GM23338 (cell line): ENCODE results near the gene ZP3.

Experiments
- CREB1 ChIP-seq: fragments of 250-450 bp; sonication (Bioruptor Pico); IDR thresholded peaks from 2 replicates; pipeline ENCODE4 v1.5.0; 2020; ENCODE audit warnings: low read depth, mild to moderate bottlenecking, moderate library complexity
- CTCF ChIP-seq, 2 experiments: fragments of 200-600 bp in 1 of 2; sonication (generic) in 1 of 2; conservative IDR thresholded peaks; 2 replicates each; pipeline versions ENCODE4 v1.5.1 to v1.6.1; 2016 to 2017; ENCODE audit warnings: antibody characterized with exemption in 2 of 2, low read depth in 2 of 2, mild to moderate bottlenecking in 2 of 2, moderate library complexity in 1 of 2
- EZH2 ChIP-seq: fragments of 200-600 bp; sonication (generic); IDR thresholded peaks from one replicate; pipeline ENCODE4 v1.8.0; 2017; ENCODE audit warnings: antibody characterized with exemption, mild to moderate bottlenecking, low read depth; ENCODE audit not compliant: unreplicated experiment
- EZH2phosphoT487 ChIP-seq: fragments of 200-600 bp; sonication (generic); IDR thresholded peaks from one replicate; pipeline ENCODE4 v1.8.1; 2018; ENCODE audit warnings: antibody characterized with exemption; ENCODE audit not compliant: unreplicated experiment
- JUNB ChIP-seq: IDR thresholded peaks from one replicate; pipeline ENCODE4 v1.6.1; 2016; ENCODE audit warnings: antibody characterized with exemption; ENCODE audit not compliant: unreplicated experiment
- NANOG ChIP-seq: IDR thresholded peaks from 2 replicates; pipeline ENCODE4 v1.6.1; 2016; ENCODE audit warnings: antibody characterized with exemption, borderline replicate concordance
- POLR2AphosphoS5 ChIP-seq: IDR thresholded peaks from 2 replicates; pipeline ENCODE4 v1.6.1; 2016; ENCODE audit warnings: antibody characterized with exemption, low read depth
- REST ChIP-seq: IDR thresholded peaks from one replicate; pipeline ENCODE4 v1.6.1; 2018; ENCODE audit warnings: antibody characterized with exemption; ENCODE audit not compliant: unreplicated experiment
- ZNF114 ChIP-seq: fragments of 250-450 bp; sonication (Bioruptor Pico); IDR thresholded peaks from 2 replicates; pipeline ENCODE4 v1.5.0; 2020; ENCODE audit warnings: mild to moderate bottlenecking, moderate library complexity
- ZNF331 ChIP-seq: fragments of 250-450 bp; sonication (Bioruptor Pico); IDR thresholded peaks from 2 replicates; pipeline ENCODE4 v1.5.0; 2020; ENCODE audit warnings: low read depth, mild to moderate bottlenecking, moderate library complexity
- TF ChIP-seq, protein P1 (sequence below): IDR thresholded peaks from 2 replicates; pipeline ENCODE4 v1.6.1; 2016; ENCODE audit warnings: antibody characterized with exemption

GRCh38 chr7:76397409-76398183, 27.2 kb upstream of the ZP3 start:
- TF ChIP-seq CTCF (conservative IDR thresholded peaks at IDR 0.05; ENCODE audit: low read depth in 2 of 2) (no peak), POLR2AphosphoS5 (peak; percentile 75), EZH2phosphoT487 (no peak), REST (no peak), EZH2 (no peak), ZNF331 (no peak), JUNB (no peak), CREB1 (CRISPR knock-in tag) (no peak), ZNF114 (CRISPR knock-in tag) (no peak), NANOG (no peak)
- TF ChIP-seq, protein P1, sequence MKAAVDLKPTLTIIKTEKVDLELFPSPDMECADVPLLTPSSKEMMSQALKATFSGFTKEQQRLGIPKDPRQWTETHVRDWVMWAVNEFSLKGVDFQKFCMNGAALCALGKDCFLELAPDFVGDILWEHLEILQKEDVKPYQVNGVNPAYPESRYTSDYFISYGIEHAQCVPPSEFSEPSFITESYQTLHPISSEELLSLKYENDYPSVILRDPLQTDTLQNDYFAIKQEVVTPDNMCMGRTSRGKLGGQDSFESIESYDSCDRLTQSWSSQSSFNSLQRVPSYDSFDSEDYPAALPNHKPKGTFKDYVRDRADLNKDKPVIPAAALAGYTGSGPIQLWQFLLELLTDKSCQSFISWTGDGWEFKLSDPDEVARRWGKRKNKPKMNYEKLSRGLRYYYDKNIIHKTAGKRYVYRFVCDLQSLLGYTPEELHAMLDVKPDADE, result no peak
